NCI-H1048 (cell line): ENCODE results near the gene DBNDD2.

ENCODE experiments used
- DNase-seq: peaks from one replicate; lab custom pipeline; 2025; lab: John Stamatoyannopoulos, UW

The DBNDD2 gene

DNA sequence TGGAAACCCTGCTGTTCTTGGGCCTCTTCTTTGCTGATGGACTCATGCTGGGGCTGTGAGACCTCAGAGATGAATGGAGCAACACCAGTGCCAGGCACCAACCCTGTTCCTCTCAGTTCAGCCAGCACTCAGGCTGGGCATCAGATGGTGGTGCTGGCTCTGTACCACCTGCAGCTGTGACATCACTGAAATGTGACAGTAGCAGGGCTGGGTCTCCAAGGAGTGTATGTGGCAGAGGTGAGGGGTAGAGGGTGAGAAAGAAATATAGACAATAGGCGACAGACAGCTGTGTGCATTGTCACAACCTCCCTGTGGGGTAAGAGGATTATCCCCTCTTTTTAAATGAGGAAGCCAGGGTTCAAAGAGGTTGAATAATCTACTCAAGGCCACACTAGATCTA lies 29.9 kb upstream of the DBNDD2 start, which contains the start of gene TP53TG5:
Gene TP53TG5 (minus strand): TSS at position 135 of the 400 bp plus-strand sequence. CDS start 89 bp downstream, at position 46.
- DNase-seq, result no peak

DNA sequence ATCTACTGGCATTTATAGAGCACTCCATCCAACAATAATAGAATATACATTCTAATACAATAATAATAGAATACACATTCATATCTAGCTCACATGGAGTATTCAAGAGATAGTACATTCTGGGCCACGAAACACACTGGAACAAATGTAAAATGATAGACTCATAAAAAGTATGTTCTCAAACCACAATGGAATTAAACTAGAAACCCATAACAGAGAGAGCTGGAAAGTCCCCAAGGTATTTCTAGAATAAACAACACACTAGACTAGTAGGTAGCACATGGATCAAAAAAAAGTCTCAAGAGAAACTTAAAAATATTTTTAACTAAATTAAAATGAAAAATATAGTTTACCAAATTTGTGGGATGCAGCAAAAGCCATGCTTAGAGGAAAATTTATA lies 20.8 kb upstream of the DBNDD2 start:
- no peak for DNase-seq

DNA sequence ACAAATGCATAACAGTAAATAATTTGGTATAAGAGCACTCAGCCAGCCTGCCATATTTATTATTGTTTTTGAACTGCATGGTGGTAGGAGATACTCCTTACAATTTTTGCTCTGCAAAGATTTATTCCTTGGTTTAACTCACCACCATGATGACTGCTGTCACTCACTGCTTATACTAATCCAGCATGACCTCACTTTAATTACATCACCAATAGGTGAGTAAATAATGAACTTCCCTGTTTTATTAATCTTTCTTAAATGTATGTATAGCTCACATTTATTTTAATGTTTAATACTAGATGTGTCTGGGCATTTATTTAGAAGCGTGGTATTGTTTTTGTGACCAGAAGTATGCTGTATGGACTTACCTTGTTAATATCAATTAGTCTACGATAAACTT lies 17.2 kb upstream of the DBNDD2 start:
- no peak for DNase-seq

DNA sequence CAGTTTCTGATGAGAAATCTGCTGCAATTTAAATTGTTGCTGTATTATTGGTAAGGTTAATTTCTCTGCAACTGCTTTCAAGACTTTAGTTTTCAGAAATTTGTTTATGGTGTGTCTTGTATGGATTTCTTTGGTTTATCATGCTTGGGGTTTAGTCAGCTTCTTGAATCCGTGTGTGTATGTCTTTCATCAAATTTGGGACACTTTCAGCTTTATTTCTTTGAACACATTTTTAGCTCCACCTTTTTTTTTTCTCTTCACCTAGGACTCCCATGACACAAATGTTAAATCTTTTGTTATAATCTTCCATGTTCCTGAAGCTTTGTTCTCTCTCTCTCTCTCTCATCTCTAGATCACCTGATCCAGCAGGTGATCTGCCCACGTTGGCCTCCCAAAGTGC lies 16.5 kb upstream of the DBNDD2 start:
- DNase-seq, result no peak

DNA sequence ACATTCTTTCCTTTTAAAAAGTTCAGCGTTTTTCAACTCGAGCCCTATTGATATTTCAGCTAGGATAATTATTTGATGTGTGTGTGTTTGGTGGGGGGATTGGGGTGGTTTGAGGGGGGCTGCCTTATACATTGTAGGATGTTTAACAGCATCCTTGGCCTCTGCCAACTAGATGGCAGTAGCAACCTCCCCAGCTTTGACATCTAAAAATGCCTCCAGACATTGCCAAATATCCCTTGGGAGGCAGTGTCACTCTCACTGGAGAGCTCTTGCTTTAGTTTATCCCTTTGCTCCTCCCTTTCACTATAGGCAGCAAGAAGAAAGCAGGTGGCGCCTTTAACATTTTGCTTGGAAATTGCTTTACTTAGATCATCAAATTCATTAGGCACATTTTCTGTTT lies 15.4 kb upstream of the DBNDD2 start:
- no peak for DNase-seq

DNA sequence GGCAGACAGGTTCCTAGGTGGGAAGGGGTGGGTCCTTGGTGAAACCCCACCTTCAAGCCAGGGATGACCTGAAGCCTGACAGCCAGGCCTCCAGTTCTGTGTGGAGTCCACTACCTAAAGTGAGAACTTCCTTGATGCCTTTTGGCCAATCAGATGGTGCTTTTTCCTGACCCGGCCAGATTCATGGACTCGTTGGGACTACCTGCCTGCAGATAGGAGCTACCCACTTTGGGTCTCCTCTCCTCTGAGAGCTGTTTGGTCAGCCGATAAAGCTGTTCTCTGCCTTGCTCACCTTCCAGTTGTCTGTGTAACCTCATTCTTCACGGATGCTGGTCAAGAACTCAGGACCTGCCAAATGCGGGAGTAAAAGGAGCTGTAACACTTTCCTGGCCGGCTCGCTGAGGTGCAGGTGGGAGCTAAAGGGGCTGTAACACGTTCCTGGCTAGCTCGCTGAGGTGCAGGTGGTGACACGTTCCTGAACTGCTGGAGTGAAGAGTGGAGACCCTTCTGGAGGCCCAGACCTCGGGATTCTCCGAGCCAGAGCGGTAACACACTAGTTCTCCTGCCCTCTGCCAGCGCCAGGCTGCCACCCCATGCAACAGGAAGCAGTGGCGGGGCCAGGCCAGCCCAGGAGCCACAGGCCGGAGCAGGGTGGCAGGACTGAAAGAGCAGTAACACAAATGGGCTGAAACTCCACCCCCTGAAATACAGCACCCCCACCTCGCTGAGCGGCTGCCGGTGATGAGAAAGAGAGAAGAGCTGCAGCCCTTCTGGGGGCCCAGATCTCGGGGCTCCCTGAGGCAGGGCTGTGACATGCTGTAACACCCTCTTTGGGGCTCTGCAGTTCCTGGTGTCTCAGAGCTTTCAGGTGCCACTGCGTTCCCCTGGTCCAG lies 13.6 kb upstream of the DBNDD2 start:
- DNase-seq, result no peak

DNA sequence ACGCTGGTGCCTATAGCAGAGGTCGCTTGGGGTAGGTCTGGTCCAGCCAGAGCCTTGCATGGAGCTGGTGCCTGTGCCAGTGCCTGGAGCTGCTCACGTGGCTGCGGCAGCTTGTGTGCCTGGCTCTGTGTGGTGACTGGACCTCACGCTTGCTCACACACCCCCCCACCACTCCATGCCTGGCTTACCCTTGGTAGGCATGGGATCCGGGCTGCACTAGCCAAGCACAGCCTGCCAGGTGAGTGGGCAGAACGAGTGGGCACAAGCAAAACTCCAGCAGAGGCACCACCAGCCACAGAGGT lies 13.0 kb upstream of the DBNDD2 start:
- DNase-seq, result no peak

DNA sequence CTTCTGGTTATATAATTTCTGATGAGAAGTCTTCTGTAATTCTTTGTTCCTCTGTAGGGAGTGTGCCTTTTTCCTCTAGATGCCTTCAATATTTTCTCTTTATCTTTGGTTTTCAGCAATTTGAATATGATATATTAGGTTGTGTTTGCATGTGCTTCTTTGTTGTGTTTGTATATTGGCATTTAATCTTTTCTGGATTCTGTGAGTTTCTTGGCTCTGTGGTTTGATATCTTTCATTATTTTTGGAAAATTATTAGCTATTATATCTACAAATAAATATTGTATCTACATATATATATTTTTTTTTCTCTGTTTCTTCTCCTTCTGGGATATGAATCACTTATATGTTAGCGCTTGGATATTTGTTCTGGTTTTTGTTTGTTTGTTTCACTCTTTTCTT lies 9.1 kb upstream of the DBNDD2 start:
- DNase-seq, result no peak

DNA sequence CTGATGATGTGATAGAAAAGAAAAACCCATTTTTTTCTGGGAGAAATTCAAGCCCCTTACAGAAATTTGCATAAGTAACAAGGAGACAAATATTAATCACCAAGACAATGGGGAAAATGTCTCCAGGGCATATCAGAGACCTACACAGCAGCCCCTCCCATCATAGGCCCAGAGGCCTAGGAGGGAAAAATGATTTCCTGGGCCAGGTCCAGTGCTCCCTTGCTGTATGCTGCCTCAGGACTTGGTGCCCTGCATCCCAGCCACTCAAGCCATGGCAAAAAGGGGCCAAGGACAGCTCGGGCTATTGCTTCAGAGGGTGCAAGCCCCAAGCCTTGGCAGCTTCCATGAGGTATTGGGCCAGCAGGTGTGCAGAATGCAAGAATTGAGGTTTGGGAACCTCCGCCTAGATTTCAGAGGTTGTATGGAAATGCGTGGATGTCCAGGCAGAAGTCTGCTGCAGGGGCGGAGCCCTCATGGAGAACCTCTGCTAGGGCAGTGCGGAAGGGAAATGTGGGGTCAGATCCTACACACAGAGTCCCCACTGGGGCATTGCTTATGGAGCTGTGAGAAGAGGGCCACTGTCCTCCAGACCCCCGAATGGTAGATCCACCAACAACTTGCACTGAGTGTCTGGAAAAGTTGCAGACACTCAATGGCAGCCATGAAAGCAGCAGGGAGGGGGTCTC lies 7.6 kb upstream of the DBNDD2 start:
- DNase-seq, result no peak

DNA sequence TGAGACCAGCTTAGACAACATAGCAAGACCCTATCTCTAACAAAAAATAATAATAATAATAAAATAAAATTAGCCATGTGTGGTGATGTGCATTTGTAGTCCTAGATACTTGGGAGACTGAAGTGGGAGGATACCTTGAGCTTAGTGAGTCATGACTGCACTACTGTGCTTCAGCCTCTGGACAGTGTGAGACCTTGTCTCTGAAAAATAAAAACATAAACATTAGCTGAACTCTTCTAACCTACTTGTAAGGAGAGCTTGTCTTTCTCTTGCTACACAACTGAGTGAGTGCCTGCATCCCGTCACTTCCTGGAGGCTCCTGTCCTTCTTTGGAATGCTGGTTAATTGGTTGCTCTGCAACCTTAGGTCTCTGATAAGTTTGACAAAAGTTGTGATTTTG lies 5.1 kb upstream of the DBNDD2 start:
- DNase-seq, result no peak

DNA sequence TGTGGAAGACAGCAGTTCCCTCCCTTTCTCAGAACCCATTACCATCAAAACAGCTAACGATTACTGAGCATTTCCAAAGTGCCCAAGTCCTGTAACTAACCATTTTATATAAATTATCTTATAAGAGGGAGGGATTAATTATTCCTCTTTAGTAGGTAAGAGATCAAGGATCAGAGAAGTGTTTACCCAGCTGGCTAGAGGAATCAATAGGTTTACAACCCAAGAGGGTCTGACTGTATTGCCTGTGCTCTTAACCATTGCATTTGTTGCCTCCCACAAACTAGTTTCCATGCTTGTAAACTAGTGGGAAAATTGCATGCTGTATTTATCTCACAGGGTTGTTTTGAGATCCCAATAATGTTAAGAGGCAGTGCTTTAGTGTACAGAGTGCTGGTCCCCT lies 3.7 kb upstream of the DBNDD2 start:
- no peak for DNase-seq

DNA sequence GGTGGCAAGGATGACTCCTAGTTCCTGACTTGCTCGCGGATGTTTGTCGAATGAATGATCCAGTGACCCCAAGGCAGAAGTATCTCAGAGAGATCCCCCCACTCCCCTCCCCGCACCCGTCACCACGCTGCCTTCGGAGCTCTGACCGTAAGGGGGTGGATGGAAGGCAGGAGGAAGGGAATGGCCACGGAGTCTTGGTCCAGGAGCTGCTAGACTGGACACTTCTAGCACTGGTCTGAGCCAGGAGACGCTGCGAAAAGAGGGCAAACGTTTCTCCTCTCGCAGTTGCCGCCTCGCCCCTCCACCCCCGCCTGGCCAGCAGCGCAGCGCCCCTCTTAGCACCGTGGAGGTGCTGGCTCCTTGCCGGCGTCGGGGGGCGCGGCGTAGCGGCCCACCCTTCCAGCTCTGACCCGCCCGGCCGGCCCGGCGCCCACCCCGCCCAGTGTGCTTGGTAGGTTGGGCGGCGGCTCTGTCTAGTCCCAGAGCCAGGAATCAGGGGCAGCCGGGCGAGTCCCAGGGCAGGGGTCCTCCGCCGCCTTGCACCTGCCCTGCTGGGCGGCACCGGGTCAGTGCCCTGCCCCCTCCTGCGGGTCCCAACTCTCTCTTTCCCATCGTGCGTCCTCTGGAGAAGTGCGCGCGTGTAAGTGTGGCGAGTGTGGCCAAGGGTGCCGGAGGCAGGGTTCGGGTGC lies 2.4 kb upstream of the DBNDD2 start:
- no peak for DNase-seq

DNA sequence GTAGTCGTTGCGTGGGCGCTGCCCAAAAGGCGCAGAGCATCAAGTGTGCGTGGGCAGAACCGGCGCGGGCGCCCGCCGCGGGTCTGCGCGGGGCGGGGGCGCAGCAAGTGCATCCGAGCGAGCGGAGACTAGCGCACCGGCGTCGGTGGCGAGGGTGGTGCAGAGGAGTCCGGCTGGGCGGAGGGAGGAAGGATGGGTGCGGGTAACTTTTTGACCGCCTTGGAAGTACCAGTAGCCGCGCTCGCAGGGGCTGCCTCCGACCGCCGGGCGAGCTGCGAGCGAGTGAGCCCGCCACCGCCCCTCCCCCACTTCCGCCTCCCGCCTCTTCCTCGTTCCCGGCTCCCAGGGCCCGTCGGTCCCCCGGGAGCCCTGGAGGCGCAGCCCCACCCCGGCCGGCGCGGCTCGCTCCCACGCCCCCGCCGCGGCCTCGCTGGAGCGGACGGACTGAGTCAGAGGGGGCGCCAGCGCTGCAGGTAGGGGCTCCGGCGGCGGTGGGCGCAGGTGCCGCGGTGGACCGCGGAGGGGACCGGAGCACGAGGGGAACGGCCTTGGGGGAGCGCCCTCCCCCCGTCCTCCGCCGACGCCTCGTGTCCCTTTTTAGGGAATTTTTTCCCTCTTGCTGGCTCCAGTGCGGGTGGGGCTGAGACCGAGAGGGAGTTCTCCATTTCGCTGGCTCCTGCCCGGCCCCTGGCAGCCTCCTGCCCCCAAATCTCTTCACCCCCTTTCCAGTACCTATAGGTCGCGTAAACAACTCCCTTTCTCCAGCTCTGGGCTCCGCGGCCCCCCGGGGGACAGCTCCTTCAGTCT lies 1.6 kb upstream of the DBNDD2 start:
- DNase-seq, result no peak

DNA sequence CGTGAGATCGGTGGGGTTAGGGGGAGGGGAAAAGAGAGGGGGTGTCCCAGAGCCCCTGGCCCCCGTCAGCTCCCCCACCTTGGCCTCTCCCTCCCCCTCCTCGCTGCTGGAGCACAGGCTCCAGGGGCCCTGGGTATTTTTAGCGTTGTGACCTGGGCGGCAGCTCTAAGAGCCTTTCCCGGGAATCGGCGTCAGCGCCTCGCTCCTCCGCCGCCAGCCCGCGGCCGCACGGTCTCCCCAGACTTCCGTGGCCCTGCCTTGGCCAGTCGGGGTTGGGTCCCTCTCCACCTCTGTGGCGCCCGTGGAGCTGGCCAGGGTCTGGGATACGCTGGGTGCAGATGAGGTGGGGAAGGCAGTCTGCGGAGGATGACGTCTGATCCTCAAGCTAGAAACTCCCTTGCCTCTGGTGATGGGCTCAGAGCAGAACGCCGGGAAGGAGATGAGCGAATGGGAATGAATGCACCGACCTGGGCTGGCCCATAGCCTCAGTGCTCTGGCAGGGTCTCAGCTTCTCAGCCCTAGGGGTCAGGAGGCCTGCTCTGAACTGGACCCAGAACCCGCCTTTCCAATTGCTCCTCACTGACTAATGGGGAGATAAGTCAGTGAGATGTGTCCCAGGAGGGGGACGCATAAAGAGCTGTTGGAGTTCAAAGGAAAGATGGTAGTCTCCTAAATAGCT lies 883 bp upstream of the DBNDD2 start:
- DNase-seq, result no peak

DNA sequence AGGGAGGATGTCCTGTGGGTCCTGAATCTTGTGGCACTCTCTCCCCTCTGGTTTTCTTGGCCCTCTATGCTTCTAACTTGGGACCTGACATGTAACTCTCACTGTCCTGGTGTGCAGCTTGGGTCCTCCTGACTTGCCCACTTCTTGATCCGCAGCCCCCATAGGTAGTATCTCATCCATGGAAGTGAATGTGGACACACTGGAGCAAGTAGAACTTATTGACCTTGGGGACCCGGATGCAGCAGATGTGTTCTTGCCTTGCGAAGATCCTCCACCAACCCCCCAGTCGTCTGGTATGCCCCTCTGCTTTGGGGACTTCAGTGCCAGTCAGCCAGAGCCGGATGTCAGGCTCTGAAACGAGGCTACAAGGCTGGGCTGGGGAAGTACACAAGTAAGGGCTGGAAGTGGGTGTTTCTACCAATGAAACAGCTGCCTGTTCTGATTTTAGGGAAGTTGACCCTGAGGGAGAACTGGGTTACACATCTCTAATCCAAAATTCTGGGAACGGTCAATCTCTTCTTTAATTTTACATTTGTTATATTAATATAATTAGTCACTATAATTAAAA lies 641 bp downstream of the DBNDD2 start:
- no peak for DNase-seq

DNA sequence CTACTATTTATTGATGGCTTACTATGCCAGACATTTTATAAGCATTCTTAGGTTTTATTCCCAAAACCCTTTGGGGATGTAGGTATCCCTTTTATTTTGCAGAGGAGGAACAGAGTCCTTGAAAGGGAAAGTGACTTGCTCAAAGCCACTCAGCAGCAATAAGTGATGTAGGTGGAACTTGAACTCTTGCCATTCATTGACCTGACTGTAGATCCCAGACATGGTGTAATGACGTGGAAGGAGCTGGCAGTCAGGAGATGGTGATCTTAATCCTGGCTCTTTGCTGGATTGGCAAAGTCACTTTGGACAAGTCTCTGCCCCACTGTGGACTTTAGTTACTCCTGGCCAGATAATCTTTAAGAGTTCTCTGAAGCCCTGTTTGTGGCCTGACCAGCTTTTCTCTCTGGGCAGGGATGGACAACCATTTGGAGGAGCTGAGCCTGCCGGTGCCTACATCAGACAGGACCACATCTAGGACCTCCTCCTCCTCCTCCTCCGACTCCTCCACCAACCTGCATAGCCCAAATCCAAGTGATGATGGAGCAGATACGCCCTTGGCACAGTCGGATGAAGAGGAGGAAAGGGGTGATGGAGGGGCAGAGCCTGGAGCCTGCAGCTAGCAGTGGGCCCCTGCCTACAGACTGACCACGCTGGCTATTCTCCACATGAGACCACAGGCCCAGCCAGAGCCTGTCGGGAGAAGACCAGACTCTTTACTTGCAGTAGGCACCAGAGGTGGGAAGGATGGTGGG lies 1.6 kb downstream of the DBNDD2 start:
- no peak for DNase-seq

DNA sequence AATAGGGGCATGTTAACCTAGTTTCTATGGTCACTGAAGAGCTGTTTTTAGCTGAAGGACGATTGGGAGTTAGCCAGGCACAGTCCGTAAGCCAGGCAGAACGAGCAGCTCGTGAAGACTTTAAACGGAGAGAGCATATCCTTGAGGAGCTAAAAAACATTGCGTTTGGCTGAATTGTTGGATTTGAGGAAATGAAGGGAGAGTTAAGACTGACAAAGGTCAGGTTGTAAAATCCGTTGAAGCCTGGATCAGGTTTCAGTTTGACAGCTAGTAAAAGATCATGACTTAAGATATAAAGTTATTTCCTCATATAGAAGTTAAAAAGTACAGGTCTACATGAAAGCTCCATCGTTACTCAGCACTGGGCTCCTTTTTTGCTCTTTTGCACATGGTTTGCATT lies 2.8 kb downstream of the DBNDD2 start:
- DNase-seq, result no peak

DNA sequence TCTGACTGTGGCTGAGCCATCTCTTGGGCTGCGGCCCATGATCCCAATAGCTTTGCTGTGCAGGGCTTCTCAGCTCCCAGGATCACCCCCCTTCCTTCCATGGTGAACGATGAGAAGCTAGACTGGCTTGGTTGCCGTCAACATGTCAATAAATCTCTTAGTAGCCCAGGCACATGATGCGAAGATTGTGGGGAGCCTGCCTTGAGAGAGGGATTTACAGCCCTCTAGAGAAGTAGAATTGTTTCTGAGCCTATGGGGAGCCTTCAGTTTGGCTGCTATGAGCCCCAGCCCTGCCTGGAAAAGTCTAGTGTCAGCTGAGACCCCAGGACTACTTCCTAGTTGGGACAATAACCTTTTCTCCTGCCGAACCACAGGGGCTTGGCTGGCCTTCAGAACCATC lies 4.6 kb downstream of the DBNDD2 start:
- DNase-seq, result no peak

DNA sequence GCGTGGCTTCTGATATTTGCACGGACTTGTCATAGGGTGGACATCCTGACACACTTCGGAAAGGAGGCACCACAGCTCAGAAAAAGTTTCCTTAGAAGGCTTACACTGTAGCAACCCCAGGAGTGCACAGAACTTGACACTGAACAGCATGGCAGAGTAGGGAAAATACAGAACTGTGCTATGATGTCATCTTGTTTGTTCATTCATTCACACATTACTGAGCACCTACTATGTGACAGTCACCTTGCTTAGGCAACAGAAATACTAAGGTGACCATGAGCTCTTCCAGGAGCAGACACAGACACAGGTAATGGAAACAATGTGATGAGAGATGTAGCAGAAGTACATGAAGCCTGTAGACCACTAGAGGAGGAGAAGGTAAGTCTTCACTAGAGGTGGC lies 5.4 kb downstream of the DBNDD2 start:
- DNase-seq, result no peak

DNA sequence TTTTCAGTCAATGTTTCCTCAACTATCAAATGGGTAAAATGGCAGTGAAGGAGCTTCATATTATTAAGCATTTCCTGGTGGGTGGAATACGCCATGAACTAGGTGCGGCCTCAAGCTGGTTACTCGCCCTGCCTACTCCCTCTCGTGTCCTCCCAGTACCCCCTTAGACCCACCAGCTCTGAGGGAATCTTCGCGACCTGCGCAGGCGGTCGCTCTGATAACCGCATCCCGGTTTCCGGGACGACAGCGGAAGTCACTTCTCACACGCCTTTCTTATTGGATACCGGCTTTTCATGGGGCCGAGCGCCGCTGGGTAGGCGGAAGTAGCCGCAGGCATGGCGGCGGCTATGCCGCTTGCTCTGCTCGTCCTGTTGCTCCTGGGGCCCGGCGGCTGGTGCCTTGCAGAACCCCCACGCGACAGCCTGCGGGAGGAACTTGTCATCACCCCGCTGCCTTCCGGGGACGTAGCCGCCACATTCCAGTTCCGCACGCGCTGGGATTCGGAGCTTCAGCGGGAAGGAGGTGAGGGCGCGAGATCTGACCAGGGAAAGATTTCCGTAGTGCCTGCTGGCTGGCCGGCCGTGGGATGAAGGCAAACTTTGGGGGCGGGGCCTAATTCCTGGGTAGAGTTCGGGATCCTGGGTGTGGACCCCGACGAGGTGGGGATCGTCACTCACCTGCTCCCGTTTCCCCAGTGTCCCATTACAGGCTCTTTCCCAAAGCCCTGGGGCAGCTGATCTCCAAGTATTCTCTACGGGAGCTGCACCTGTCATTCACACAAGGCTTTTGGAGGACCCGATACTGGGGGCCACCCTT lies 7.9 kb downstream of the DBNDD2 start, which contains the start of gene PIGT:
Gene PIGT (plus strand): TSS at position 320 of the 816 bp plus-strand sequence. CDS start 16 bp downstream, at position 336.
- peak; percentile 29 for DNase-seq
